Measurements from ENCODE around the gene RASA3.

DNA sequence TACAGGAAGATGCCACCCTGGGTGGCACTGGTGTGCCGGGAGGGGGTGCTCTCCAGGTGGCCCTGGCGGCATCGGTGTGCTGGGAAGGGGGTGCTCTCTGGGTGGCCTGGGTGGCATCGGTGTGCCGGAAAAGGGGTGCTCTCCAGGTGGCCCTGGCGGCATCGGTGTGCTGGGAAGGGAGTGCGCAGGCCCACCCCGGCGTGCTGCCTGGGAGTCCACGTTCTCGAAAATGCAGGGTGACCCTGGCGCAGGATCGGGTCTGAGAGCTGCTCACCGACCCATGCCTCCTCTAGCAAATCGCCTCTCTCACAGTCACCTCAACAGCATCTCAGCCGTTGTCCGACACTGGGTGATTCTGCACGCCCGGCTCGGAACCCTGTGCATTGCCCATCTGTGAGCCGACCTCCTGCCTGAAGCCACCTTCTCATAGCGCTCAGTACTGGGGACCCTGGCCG is 36.4 kb downstream of the RASA3 start:
- TF ChIP-seq GATA2 (IDR thresholded peaks at IDR 0.05; ENCODE audit: low read depth, low read length), result no peak
- TF ChIP-seq GATA3 (IDR thresholded peaks at IDR 0.05; ENCODE audit: low read depth, low read length), result no peak
